Activated naive CD4-positive, alpha-beta T cell treated with anti-CD3 and anti-CD28 coated beads, Interleukin-2, amount 50 U/mL, for 16 hours (primary cell): ENCODE data around the gene MCC.

Experiments
- DNase-seq: peaks from one replicate; pipeline ENCODE4 v3.0.0-alpha.2; 2020

MCC gene

DNA sequence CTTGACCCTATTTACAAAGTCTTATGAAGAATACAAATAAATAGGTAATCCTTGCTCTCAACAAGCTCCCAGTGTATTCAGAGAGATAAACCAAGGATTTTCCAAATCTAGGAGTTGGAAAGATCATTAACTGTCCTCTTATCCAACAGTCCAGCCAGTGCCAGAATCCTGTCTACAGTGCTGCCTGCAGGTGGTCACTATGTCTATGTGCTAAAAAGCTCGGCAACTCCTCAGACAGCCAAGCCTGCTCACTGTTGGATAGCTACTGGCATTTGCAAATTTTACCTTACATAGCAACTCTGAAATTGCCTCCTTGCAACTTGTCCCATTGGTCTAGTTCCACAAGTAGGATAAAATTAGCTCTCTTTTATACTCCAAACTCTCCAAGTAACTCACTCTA is 324.2 kb downstream of the MCC start:
- no peak for DNase-seq

DNA sequence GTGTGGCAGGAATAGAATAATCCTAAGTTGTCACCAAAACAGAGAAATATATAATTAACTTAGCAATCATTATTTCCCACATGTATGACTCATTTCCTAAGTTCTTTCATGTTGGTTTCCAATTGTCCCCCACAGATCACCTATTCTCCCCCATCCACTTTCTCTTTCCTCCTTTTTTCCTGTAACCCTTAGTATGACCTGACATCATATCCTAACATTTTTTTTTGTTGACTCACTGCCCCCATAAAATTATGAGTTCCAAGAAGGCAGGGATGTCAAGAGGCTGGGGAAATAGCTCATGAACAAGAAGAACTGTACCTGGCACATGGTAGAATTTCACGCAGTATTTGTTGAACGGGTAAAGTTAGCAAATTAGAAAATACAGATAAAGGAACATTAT is 324.9 kb downstream of the MCC start:
- DNase-seq, result no peak

DNA sequence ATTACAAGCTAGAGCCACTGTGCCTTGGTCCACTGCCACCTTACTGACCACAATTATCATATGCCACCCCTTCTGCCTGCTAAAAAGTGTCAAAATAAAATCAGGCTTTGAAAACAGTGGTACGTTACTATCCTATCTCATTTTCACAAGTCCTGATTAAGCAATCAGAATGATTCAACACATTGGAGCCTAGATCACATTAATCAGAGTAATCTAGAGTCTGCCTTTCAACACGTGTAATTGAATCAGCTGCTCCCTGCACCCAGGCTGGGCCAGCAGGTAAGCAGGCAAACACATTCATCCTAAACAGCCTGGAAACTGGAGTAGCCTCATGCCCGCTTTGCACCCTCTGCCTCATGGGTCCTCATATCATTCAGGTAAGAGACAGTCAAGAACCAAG is 325.5 kb downstream of the MCC start:
- DNase-seq, result no peak

DNA sequence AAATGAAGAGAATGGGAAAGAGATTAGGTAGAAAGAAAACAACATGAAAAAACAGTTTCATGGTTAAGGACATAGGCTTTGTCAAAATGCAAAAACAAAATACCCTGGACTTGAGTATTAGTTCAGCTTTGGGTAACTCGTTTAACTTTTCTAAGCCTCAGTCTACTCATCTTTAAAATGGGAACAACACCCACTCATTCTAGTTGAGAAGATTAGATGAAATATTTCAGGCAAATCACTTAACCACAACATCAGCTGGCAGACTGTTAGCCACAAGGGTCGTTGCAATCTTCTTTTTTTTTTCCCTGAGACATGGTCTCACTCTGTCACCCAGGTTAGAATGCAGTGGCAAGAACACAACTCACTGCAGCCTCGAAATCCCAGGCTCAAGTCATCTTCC is 326.0 kb downstream of the MCC start:
- DNase-seq, result no peak

DNA sequence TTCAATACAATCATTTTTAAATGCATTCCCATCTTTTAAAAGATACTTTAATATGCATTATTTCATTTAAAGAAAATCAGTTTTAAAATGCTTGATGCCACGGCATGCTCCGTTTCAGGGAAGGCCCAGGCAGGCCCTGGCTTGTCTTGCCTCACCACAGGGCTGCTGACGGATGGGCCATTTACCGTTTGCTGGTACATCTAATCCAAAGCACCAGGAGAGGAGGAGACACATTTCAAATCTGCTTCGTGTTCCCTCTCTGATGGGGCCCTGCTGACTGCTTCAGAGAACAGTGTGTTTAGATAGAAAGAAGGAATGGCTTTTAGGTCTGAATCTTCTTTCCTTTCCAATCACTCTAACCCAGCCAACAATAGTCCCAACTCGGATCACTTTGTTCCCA is 326.4 kb downstream of the MCC start:
- DNase-seq, result no peak

DNA sequence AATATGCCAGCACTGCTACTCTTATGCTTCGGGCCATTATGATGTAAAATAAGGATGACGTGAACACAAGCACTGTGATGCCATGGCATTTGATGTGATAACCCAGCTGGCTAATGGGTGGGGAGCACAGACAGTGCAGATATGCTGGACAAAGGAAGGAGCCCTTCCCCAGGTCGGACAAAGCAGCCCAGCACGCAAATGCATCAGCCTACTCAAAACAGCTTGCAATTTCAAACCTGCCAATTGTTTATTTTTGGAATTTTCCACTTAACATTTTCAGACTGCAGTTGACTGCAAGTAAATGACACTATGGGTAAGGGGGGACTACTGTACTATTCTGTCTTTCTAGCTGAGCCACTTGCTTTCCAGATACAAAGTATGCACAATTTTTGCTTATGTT is 330.4 kb downstream of the MCC start:
- no peak for DNase-seq

DNA sequence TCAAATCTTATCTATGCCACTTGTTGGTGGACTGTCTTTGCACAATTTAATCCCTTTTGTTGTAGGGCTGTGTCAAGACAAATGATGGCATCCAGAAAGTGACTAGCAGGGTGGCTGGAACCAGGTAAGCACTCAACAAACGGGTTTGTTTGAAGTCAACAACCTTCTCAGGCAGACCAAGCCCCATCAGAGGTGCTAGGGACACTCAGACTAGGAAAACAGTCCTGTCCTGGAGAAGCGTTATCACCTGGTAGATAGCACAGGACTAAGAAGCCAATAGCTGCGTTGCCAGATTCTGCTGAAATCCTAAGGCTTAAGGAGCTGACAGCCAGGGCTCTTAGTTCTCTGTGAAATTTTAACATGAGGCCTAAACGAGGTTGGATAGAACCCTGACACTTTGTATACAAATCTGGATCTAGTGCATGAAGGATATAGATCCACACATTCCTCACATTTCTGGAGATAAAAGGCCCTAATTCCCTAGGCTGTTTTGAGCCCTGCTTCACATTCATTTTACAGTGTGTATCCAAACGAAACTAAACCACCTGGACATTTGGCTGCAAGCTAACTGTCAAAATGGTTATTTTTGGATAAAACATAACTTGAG is 331.9 kb downstream of the MCC start:
- DNase-seq, result no peak

DNA sequence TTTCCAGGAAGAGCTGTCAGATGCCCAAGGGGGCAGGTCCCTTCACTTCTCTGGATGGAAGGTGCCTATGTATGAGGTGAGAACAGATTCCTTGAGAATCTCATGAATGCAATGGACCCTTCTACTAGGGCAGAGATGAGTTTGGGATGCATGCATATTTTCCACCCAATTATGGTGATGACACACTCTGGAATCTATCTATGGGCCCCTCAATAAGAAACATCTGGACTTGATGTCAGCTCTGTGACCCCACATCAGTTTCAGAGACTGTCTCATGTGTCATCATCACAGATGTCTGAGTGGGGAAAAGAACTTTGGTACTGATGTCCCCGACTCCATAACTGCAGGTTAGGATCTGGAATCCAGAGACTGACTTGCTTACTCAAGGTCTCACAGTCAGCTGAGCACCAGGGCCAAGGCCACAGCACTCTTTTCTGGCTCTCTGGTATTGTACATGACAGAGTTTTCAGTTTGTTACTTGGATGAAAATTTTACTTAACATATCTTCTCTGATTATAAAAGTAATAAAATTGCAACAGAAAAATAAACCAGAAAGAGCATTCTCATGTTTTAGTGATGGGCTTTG is 334.6 kb downstream of the MCC start:
- DNase-seq, result no peak

DNA sequence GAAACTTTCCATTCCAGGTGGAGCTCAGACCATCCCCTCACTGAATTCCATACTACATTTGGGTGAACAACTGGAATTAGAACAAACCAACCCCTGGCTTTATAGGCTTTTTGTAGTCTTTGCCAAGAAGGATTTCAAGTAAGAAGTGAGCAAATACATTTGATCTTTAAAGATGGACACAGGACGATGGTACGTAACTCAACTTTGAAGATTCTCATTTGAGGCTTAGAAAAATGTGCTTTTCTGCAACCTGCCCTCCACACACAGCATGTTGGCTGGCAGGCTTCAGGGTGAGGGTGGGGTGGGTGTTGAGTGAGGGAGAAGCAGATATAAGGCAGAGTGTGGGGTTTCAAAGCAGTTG is 335.9 kb downstream of the MCC start:
- no peak for DNase-seq

DNA sequence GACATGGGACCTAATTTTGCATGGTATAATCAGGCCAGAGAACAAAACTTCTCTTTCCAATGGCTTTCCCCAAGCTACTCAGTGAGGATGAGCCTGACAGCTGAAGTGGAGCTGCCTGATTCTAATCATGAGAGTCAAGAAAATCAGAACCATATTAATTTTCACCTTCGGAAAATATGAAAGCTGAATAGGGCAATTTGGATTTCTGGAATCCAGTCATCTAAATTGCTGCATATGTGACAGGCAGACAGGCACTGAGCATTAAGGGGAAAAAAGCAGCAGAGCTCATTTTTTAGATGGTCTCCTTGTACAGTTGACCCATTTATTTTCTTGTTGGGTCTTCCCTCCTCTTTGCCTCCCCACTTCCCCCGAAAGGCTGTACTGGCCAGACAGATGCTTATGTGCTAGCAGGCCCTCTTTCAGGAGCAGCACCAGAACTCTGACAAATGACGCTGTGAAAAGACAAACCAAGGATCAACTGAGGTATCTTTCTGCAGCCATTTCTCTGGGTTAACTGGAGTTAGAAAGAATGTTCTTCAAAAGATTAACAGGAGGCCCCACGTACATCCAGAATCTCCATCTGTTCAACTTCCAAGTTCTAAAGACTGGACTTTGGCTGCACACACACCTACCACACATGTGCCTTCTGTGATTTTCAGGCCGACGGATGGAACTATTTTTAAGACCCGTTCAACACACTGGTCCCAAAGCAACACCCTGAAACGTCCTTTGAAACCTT is 336.4 kb downstream of the MCC start:
- no peak for DNase-seq

DNA sequence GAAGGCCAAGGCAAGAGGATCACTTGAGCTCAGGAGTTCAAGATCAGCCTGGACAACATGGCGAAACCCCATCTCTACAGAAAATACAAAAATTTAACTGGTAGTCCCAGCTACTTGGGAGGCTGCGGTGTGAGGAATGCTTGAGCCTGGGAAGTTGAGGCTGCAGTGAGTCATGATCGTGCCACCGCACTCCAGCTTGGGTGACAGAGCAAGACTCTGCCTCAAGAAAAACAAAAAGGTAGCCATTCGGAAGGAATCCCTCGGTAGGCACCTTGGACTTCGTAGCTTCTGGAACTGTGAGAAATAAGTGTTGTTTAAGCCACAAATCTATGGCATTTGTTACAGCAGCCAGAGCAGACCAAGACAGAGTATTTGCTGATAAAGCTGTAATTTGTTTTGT is 337.4 kb downstream of the MCC start:
- no peak for DNase-seq

DNA sequence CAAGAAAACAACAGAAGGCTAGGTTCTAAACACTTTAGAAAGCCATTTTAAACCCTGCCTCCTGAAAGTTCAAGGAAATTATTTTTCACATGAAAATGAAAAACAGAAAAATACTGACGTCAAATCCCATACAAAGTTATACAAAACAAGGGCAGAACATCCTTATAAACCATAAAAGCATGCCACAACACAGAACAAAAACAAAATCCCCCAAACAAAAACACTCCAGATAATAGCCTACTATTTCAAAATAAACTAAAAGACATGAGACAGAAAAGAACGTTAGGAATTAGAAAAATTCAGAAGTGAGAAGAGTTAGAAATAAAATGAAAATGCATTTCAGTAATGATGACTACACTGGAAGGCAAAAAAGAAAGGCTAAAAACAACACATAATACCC is 338.0 kb downstream of the MCC start:
- DNase-seq, result no peak

DNA sequence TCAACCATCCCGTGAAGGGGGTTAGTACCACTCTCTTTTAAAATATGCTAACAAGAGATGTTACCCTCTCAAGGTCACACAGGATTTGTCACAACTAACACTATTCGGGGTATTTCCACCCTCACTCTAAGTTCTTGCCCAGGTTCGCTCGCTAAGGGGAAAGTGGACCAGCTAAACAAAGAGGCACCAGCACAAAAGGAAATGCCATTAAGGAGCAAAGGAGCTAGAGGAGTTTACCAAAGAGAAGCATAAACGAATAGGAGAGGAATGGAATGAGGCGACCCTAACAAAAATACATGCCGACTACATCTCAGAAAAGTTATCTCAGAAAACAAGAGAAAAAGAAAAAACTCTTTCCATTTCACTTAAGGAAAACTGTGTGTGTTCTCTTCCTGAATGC is 340.7 kb downstream of the MCC start:
- DNase-seq, result no peak

DNA sequence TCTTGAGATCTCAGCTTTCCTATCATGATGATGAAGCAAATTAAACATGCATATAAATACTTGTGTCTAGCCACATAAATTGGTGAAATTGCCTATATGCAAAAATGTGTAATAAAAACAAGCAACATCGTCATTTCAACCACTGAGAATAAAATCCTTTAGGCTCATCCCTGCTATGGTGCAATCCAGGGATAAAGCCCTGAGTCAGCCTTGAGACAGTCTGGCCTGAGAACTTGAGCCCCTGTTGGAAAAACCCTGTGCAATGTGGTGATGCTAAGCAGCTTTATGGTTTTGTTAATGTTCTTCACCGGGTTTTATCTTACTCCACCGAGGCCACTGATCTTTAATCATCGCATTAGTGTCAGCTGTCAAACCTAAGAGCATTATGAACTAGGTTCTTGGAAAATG is 341.1 kb downstream of the MCC start:
- no peak for DNase-seq

DNA sequence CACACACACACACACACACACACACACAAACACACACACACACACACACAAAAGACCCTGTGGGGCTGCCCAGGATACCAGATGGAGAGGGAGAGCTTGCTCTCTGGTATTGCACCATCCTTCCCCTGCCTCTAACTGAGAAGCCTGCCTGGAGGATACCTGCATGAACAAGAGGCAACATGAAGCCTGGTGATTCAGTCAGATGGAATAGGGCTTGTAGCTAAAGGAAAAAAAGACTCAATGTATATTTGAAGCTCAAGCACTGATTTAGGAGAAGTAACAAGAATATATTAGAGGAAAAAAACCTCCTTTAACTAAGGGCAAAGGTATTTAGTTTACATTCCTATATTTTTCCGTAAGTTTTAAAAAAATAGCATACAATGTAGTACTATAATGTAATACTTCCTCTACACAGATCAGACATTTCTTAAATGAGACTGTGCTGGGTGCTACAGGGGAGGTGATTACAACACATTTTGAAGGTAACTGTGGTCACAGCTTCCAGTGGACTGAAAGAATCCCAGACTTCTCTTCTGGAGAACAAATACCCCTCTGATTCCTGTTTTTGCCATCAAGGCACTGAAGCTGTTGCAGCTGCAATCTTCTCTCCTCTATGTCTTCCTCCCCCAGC is 342.4 kb downstream of the MCC start:
- no peak for DNase-seq

DNA sequence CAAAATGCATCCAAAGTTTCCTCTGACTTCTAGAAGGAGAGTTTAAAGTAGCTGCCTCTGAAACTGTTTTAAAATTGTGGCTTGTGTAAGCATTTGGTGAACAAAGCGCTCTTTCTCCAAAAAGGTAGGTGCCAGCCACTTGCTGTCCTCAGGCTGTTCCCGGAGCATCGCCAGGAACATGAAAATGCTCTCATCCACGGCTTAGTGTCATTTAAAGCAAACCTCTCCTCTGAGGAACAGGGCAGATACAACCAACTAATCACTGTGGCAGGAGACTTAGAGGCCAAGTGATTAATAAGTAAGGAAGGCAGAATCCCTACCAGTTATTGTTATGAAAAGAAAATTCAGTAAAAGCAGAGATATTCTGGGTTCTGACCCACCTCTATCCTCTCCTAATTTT is 346.1 kb downstream of the MCC start:
- no peak for DNase-seq

DNA sequence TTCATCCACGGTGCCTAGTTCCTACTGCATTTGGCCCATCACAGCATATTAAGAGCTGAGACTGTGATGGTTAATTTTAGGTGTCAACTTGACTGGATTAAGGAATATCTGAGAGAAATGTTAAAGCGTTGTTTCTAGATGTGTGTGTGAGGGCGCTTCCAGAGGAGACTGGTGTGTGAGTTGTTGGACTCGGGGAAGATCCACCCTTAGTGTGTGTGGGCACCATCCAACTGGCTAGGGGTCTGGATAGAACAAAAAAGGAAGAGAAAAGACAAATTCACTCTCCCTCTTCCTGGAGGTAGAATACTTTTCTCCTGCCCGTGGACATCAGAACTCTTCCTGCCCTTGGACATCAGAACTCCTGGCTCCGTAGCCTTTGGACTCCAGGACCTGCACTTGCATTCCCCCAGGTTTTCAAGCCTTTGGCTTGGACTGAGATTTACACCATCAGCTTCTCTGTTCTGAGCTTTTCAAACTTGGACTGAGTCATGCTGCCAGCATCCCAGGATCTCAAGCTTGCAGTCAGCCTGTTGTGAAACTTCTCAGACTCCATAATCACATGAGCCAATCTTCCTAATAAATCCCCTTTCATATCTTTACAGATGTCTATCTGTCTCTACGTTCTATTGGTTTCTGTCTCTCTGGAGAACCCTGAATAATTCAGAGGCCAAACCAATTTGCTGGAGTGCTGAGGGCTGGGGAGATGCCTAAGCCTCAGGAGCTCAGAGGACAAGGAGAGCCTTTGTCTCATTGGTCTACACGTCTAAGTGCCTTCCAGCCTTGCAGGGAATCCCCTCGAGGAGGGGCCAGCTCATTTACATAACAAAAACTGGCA is 347.2 kb downstream of the MCC start:
- DNase-seq, result no peak

DNA sequence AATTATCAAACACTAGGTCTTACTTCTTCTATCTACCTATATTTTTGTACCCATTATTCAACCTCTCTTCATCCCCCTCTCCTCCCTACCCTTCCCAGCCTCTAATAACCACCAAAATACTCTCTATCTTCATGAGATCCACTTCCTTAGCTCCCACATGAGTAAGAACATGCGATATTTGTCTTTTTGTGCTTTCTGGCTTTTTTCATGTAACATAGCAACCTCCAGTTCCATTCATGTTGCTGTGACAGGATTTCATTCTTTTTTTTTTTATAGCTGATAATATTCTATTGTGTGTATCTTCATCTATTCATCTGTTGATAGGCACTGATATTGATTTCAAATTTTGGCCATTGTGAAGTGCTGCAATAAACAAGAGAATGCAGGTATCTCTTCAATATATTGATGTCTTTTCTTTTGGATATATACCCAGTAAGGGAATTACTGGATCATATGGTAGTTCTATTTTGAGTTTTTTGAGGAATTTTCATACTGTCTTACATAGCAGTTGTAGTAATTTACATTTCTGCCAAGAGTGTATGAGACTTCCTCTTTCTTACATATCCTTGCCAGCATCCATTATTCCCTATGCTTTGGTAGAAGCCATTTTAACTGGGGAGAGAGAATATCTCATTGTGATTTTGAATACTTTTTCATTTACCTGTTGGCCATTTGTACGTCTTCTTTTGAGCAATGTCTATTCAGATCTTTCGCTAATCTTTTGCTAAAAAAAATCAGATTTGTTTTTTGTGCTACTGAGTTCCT is 354.9 kb downstream of the MCC start:
- no peak for DNase-seq

DNA sequence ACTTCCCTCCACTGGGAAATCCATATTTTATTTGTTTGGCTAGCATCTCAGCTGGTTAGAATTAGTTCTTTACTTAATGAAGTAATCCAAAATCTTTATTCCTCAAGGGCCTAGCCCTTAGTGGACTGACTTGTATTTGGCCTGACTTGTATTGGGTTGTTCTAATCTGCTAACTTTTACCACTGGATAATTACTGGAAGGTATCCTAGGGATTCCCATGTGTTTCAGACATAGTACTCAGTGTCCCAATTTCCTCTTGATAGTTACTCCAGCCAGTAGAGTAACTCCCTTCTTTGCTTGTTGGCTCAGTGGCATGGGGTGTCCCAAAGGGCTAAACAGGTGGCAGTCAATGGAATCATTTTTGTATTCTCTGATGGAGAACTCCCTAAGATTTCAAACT is 355.7 kb downstream of the MCC start:
- no peak for DNase-seq

DNA sequence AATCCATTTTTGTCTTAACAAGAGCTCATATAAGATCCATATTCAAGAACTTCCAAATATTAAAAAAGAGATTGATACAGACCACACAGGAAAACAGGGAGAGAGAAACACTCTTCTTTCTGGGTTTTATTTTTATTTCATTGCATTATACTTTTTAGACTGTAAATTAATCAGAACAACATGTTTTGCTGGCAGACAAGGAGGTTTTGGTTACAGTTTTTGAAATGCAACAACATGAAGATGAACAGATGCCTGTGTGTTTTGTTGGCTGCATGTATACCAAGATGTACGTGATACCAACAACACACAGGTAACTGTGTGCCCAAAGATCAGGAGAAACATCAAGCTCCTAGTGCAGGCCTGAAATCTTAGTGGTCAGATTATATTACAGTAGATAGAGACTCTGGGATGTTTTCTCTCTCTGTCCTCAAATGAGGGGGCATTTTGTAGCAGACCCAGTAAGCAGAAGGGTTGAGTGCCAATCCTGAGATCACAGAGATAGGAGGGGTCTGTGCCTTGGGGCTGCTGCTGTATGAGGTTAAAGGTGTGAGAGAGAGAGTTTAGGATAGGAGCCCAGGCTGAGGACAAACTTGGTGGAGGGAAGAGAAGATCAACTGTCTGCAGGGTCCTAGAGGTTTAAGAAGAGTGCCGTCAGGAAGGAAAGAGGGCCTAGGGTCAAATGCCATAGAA is 359.5 kb downstream of the MCC start:
- no peak for DNase-seq

DNA sequence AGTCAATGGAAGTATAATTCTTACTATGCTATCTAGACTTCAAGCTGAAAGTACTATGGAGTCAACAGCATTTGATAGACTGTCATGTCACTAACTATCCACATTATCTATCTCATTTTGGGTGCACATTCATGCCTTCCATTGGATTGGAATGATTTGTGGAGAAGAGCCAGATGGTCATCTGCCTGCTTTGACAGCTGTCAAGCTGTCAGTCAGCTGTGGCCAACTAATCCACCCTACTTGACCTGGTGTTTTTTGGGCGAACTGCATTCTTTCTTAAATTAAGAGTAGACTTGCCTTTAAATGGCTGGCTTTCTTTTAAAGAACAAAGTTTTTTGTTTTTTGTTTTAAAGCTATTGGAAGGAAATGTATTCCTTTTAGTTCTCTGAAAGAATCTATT is 360.2 kb downstream of the MCC start:
- no peak for DNase-seq

DNA sequence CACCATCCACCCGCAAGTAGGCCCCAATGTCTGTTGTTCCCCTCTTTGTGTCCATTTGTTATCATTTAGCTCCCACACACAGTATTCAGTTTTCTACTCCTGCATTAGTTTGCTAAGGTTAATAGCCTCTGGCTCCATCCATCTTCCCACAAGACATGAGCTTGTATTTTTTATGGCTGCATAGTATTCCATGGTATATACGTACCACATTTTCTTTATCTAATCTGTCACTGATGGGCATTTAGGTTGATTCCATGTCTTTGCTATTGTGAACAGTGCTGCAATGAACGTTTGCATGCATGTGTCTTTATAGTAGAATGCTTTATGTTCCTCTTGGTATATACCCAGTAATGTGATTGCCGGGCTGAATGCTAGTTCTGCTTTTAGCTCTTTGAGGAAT is 361.2 kb downstream of the MCC start:
- no peak for DNase-seq
